CD14-positive monocyte (primary cell): ENCODE data around the gene DSCAML1. TPM values are rescaled to one million over a fixed set of nuclear protein-coding genes. Genes with fewer than 3 reads are reported as not detected.

ENCODE experiments used
- DNase-seq, 3 donors: peaks; one replicate each; pipeline ENCODE4 v3.0.0-alpha.2; 2011 to 2022
- H2AFZ ChIP-seq: 2 replicates; pipeline ENCODE4 v1.6.0; 2012; ENCODE audit warnings: mild to moderate bottlenecking, low read depth, low read length, inconsistent platforms; ENCODE audit not compliant: insufficient read depth, poor library complexity, severe bottlenecking
- H3K27ac ChIP-seq, 2 donors: 1 replicate in 1 of 2; 2 replicates in 1 of 2; pipeline ENCODE4 v1.5.1; 2012 to 2013; ENCODE audit warnings: low read length in 2 of 2, control low read depth in 1 of 2, inconsistent platforms in 1 of 2, low read depth in 1 of 2, mild to moderate bottlenecking in 1 of 2
- H3K27me3 ChIP-seq, 2 donors: one replicate each; pipeline versions ENCODE4 v1.6.0 to v1.6.1; 2011 to 2013; ENCODE audit warnings: low read length in 2 of 2; ENCODE audit not compliant: control insufficient read depth in 2 of 2, insufficient read depth in 2 of 2
- H3K36me3 ChIP-seq, 2 donors: replicated peaks in 1 of 2; 1 replicate in 1 of 2; 2 replicates in 1 of 2; pipeline versions ENCODE4 v1.5.1 to v1.6.1; 2012 to 2013; ENCODE audit warnings: low read length in 2 of 2, control low read depth in 1 of 2, inconsistent platforms in 1 of 2, mild to moderate bottlenecking in 1 of 2; ENCODE audit not compliant: insufficient read depth in 2 of 2, control insufficient read depth in 1 of 2
- H3K4me1 ChIP-seq, 2 donors: 1 replicate in 1 of 2; 2 replicates in 1 of 2; pipeline versions ENCODE4 v1.5.1 to v1.6.1; 2012 to 2013; ENCODE audit warnings: low read length in 2 of 2, control low read depth in 1 of 2, inconsistent platforms in 1 of 2, mild to moderate bottlenecking in 1 of 2, moderate library complexity in 1 of 2; ENCODE audit not compliant: insufficient read depth in 2 of 2, control insufficient read depth in 1 of 2
- H3K4me2 ChIP-seq: replicated peaks from 2 replicates; pipeline ENCODE3; 2012; ENCODE audit warnings: low read length, moderate library complexity, mild to moderate bottlenecking; ENCODE audit not compliant: poor library complexity, severe bottlenecking; ENCODE audit errors: extremely low read depth
- H3K4me3 ChIP-seq, 3 experiments: fragments of 200-600 bp in 1 of 3; sonication (generic) in 1 of 3; replicated peaks in 1 of 3; 1 replicate in 2 of 3; 2 replicates in 1 of 3; pipeline ENCODE4 v1.5.1; 2011 to 2013; ENCODE audit warnings: low read length in 3 of 3, mild to moderate bottlenecking in 3 of 3, control low read depth in 2 of 3, low read depth in 2 of 3, inconsistent platforms in 1 of 3, moderate library complexity in 1 of 3
- H3K79me2 ChIP-seq: 2 replicates; pipeline ENCODE4 v1.6.0; 2012; ENCODE audit warnings: mild to moderate bottlenecking, control low read depth, inconsistent platforms, low read length, moderate library complexity; ENCODE audit not compliant: insufficient read depth
- H3K9ac ChIP-seq: 2 replicates; pipeline ENCODE4 v1.6.0; 2017; ENCODE audit warnings: low read length, mild to moderate bottlenecking; ENCODE audit not compliant: insufficient read depth, poor library complexity, severe bottlenecking
- H3K9me3 ChIP-seq, 2 donors: replicated peaks in 1 of 2; 1 replicate in 1 of 2; 2 replicates in 1 of 2; pipeline versions ENCODE4 v1.5.1 to v1.6.1; 2012 to 2013; ENCODE audit warnings: low read length in 2 of 2, control low read depth in 1 of 2; ENCODE audit not compliant: control insufficient read depth in 1 of 2, insufficient read depth in 1 of 2
- H4K20me1 ChIP-seq: 2 replicates; pipeline ENCODE4 v1.6.0; 2012; ENCODE audit warnings: mild to moderate bottlenecking, low read length, control low read depth, moderate library complexity; ENCODE audit not compliant: insufficient read depth
- H3K27ac Mint-ChIP-seq, 7 donors: one replicate each; pipeline ENCODE4 v1.8.0; 2020; ENCODE audit warnings: mild to moderate bottlenecking in 7 of 7, mixed read lengths in 7 of 7, moderate library complexity in 6 of 7, inconsistent platforms in 2 of 7
- H3K27me3 Mint-ChIP-seq, 3 donors: one replicate each; pipeline ENCODE4 v1.8.0; 2021 to 2022; ENCODE audit warnings: low read depth in 3 of 3, mild to moderate bottlenecking in 3 of 3, mixed read lengths in 3 of 3, moderate library complexity in 3 of 3, inconsistent platforms in 1 of 3
- H3K36me3 Mint-ChIP-seq, 2 donors: one replicate each; pipeline ENCODE4 v1.8.0; 2020; ENCODE audit warnings: mixed read lengths in 2 of 2, inconsistent platforms in 1 of 2, mild to moderate bottlenecking in 1 of 2
- H3K4me1 Mint-ChIP-seq: one replicate; pipeline ENCODE4 v1.8.0; 2020; ENCODE audit warnings: mild to moderate bottlenecking, mixed read lengths
- H3K4me3 Mint-ChIP-seq, 2 donors: one replicate each; pipeline ENCODE4 v1.8.0; 2020; ENCODE audit warnings: mild to moderate bottlenecking in 2 of 2, mixed read lengths in 2 of 2, moderate library complexity in 1 of 2
- H3K9me3 Mint-ChIP-seq, 7 donors: one replicate each; pipeline ENCODE4 v1.8.0; 2020 to 2022; ENCODE audit warnings: mixed read lengths in 7 of 7, mild to moderate bottlenecking in 6 of 7, moderate library complexity in 6 of 7, inconsistent platforms in 2 of 7
- CTCF ChIP-seq: fragments of 200-600 bp; IDR thresholded peaks from one replicate; pipeline ENCODE4 v1.8.0; 2022; ENCODE audit warnings: antibody characterized with exemption, mild to moderate bottlenecking
- WGBS: methylation state at CpG from one replicate; pipeline ENCODE4 v1.1.5; 2013; ENCODE audit warnings: missing lambda C conversion rate; ENCODE audit not compliant: insufficient coverage; 5-methylcytosine and 5-hydroxymethylcytosine counted together
- intact Hi-C, 2 donors: fragments of 100-400 bp; cut with micrococcal nuclease; formaldehyde crosslinking; loops; one replicate each; pipeline versions ENCODE4 v1.15.0 to v1.15.1; 2023
- polyA plus RNA-seq, 3 donors: library from polyadenylated mRNA; depleted of rRNA in 1 of 3; unstranded in 2 of 3; stranded (reverse) in 1 of 3; fragments of 300-500 nt in 2 of 3; fragments of >200 nt in 1 of 3; fragmentation: Illumina TruSeq in 2 of 3; gene quantifications; 1 replicate in 2 of 3; 2 replicates in 1 of 3; pipeline ENCODE4 v1.2.3, GENCODE V29; 2012 to 2021

DSCAML1 gene
- polyA plus RNA-seq, 3 donors = not detected

DNA sequence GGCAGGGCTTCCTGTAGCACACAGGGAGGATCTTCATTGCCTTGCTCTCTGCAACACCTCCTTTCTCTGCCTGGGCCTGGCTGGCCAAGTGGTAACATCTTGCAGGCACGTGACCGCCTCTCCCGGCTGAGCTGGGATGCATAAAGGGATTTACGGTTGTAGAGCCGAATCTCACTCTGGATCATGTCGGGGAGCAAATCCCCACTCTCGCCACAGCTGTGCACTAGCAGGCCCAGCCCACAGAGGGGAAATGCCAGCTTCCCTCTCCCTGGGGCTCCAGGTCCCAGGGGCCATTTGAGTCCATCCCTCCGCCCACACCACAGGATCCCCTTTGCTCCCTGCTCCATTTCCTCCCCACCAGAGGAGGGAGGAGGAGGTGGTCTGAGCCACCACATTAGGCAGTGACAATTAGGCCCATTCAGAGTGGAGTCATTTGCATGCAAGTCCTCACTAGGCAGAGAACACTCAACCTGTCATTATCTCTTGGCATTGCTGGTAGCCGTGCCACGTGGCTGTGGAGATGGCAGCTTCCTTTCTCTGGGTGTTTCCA lies 196.7 kb downstream of the DSCAML1 start:
- Mint-ChIP-seq H3K4me3 (no peak overlapping the region), H3K27me3 (peaks cover 13 to 25% (median 22%) of the 10 kb centered on the region in 3 donors), H3K27ac (no peak overlapping the region), H3K36me3 (no peaks in the 10 kb centered on the region), H3K9me3 (peaks cover 0 to 1% (median 0%) of the 10 kb centered on the region in 7 donors), H3K4me1 (no peaks in the 10 kb centered on the region)
- DNase-seq = no peak
- H3K4me2 ChIP-seq = no peak overlapping the region
- 58% methylated on average over 7 of the region's 10 CpGs for WGBS
- H3K4me3 ChIP-seq = no peak overlapping the region
- H3K27me3 ChIP-seq = peaks cover 0 to 15% of the 10 kb centered on the region in 2 donors
- H3K79me2 ChIP-seq = no peaks in the 10 kb centered on the region
- no peak for TF ChIP-seq CTCF
- intact Hi-C loops = no loop called here
- no peak overlapping the region for H3K9ac ChIP-seq
- no peak overlapping the region for H3K27ac ChIP-seq
- no peaks in the 10 kb centered on the region for H4K20me1 ChIP-seq
- no peaks in the 10 kb centered on the region for H3K9me3 ChIP-seq
- H3K36me3 ChIP-seq = no peaks in the 10 kb centered on the region
- H3K4me1 ChIP-seq = no peaks in the 10 kb centered on the region
- H2AFZ ChIP-seq = no peak overlapping the region

- H3K36me3 ChIP-seq = no peaks in the 10 kb centered on the region
- Mint-ChIP-seq H3K36me3 (no peaks in the 10 kb centered on the region), H3K4me3 (no peak overlapping the region), H3K9me3 (peaks cover 0 to 1% (median 0%) of the 10 kb centered on the region in 7 donors), H3K27ac (no peak overlapping the region), H3K27me3 (peaks cover 16 to 25% (median 20%) of the 10 kb centered on the region in 3 donors), H3K4me1 (no peaks in the 10 kb centered on the region)
- 25% methylated on average over 4 of the region's 7 CpGs for WGBS
- H3K27ac ChIP-seq = no peak overlapping the region
- no peak for DNase-seq
- H3K9ac ChIP-seq = no peak overlapping the region
- H2AFZ ChIP-seq = no peak overlapping the region
- peaks cover 0 to 15% of the 10 kb centered on the region in 2 donors for H3K27me3 ChIP-seq
- intact Hi-C loops = no loop called here
- no peaks in the 10 kb centered on the region for H3K79me2 ChIP-seq
- no peaks in the 10 kb centered on the region for H4K20me1 ChIP-seq
- H3K4me2 ChIP-seq = no peak overlapping the region
- no peaks in the 10 kb centered on the region for H3K9me3 ChIP-seq
- no peak for TF ChIP-seq CTCF
- H3K4me3 ChIP-seq = no peak overlapping the region
- H3K4me1 ChIP-seq = no peaks in the 10 kb centered on the region
Observed at GRCh38 chr11:117597071-117597470, 199.9 kb downstream of the DSCAML1 start.
